ENCODE measurements around the gene SSBP2. TPM values are rescaled to one million over a fixed set of nuclear protein-coding genes. Genes with fewer than 3 reads are reported as not detected.
"Not testable (repeated sequence)": the region's sequence is repeated elsewhere in the genome, so short reads cannot be mapped to it uniquely, and the experiment has no call there.

SSBP2 gene
- total RNA-seq, 1 donor from 2014 or later, result 9.8 TPM

GRCh38 chr5:81533629-81534405 is 217.1 kb downstream of the SSBP2 start:
- DNase-seq (ENCODE audit: low read depth, low spot score), result no peak

- DNase-seq (ENCODE audit: low read depth, low spot score), result no peak
These were observed 220.0 kb downstream of the SSBP2 start for GRCh38 chr5:81530919-81531318.

GRCh38 chr5:81525690-81526089 is 225.2 kb downstream of the SSBP2 start:
- no peak for DNase-seq (ENCODE audit: low read depth, low spot score)

GRCh38 chr5:81524015-81524414 is 226.9 kb downstream of the SSBP2 start:
- DNase-seq (ENCODE audit: low read depth, low spot score), result no peak

- DNase-seq (ENCODE audit: low read depth, low spot score), result no peak
These were observed 228.3 kb downstream of the SSBP2 start for GRCh38 chr5:81522571-81522970.

GRCh38 chr5:81520769-81521168 is 230.1 kb downstream of the SSBP2 start:
- DNase-seq (ENCODE audit: low read depth, low spot score), result no peak

GRCh38 chr5:81519217-81519905 is 231.5 kb downstream of the SSBP2 start:
- no peak for DNase-seq (ENCODE audit: low read depth, low spot score)

- no peak for DNase-seq (ENCODE audit: low read depth, low spot score)
These were observed 233.4 kb downstream of the SSBP2 start for GRCh38 chr5:81517462-81517861.

- no peak for DNase-seq (ENCODE audit: low read depth, low spot score)
These were observed 234.8 kb downstream of the SSBP2 start for GRCh38 chr5:81516091-81516490.

GRCh38 chr5:81513982-81514381 is 236.9 kb downstream of the SSBP2 start:
- DNase-seq (ENCODE audit: low read depth, low spot score), result no peak

- DNase-seq (ENCODE audit: low read depth, low spot score), result no peak
These were observed 237.4 kb downstream of the SSBP2 start for GRCh38 chr5:81513473-81513872.

GRCh38 chr5:81506900-81507588 is 243.9 kb downstream of the SSBP2 start:
- DNase-seq (ENCODE audit: low read depth, low spot score), result peak; percentile 82

- DNase-seq (ENCODE audit: low read depth, low spot score), result no peak
These were observed 244.5 kb downstream of the SSBP2 start for GRCh38 chr5:81506378-81506777.

- no peak for DNase-seq (ENCODE audit: low read depth, low spot score)
These were observed 245.2 kb downstream of the SSBP2 start for GRCh38 chr5:81505672-81506071.

- DNase-seq (ENCODE audit: low read depth, low spot score), result not testable (repeated sequence)
These were observed 247.3 kb downstream of the SSBP2 start for GRCh38 chr5:81503602-81504001.

- no peak for DNase-seq (ENCODE audit: low read depth, low spot score)
These were observed 255.6 kb downstream of the SSBP2 start for GRCh38 chr5:81495286-81495685.

GRCh38 chr5:81488862-81489261 is 262.0 kb downstream of the SSBP2 start:
- DNase-seq (ENCODE audit: low read depth, low spot score), result no peak

GRCh38 chr5:81486711-81487110 is 264.2 kb downstream of the SSBP2 start:
- no peak for DNase-seq (ENCODE audit: low read depth, low spot score)

GRCh38 chr5:81482595-81482994 is 268.3 kb downstream of the SSBP2 start:
- no peak for DNase-seq (ENCODE audit: low read depth, low spot score)

GRCh38 chr5:81473395-81473794 is 277.5 kb downstream of the SSBP2 start:
- not testable (repeated sequence) for DNase-seq (ENCODE audit: low read depth, low spot score)

- no peak for DNase-seq (ENCODE audit: low read depth, low spot score)
These were observed 281.2 kb downstream of the SSBP2 start for GRCh38 chr5:81469676-81470075.

GRCh38 chr5:81450940-81451339 is 300.0 kb downstream of the SSBP2 start:
- DNase-seq (ENCODE audit: low read depth, low spot score), result peak; percentile 4
